Measurements from ENCODE around the gene ERBB4. TPM values are rescaled to one million over a fixed set of nuclear protein-coding genes. Genes with fewer than 3 reads are reported as not detected.
"Not testable (repeated sequence)": the region's sequence is repeated elsewhere in the genome, so short reads cannot be mapped to it uniquely, and the experiment has no call there.

Gene ERBB4
- total and polyA plus RNA-seq, 9 donors, result 0.08 to 22.3 (median 1.2) TPM

- Histone ChIP-seq H3K4me3 (no peak overlapping the region), H3K27ac (no peak overlapping the region), H3K9me3 (no peaks in the 10 kb centered on the region), H3K36me3 (no peaks in the 10 kb centered on the region), H3K27me3 (no peaks in the 10 kb centered on the region), H3K4me1 (ENCODE audit: insufficient read depth) (no peaks in the 10 kb centered on the region)
- DNase-seq, result no peak
- intact Hi-C loops (cut with DNase I), result no loop called here
- TF ChIP-seq EP300 (IDR thresholded peaks at IDR 0.05) (no peak), CTCF (IDR thresholded peaks at IDR 0.05) (no peak), POLR2A (IDR thresholded peaks at IDR 0.05) (no peak)
- WGBS, 3 donors, result 35 to 41% (median 40%) methylated on average over 7 of the region's 7 CpGs
Measured at GRCh38 chr2:212109792-212110680, 428.6 kb downstream of the ERBB4 start.

DNA sequence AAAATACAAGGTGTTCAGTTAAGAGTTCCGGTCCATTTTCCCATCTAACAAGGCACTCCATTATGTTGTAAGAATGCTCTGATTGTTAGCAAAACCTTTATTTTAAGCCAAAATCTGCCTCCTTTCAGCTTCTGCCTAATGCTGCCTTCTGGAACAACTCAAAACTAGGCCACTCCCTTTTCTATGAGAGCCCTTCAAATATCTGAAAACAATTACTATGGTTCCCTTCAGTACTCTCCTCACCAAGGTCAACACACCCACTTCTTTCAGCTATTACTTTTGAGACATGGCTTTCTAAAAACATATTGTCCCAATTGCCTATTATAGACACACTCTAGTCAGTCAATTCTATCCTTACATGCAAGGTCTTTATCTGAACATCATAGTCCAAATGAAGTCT lies 429.4 kb downstream of the ERBB4 start:
- intact Hi-C loops (cut with DNase I), result no loop called here
- WGBS, 3 donors, result 63 to 87% (median 77%) methylated on average over 1 of the region's 1 CpG
- H3K36me3 ChIP-seq, result no peaks in the 10 kb centered on the region
- H3K27ac ChIP-seq, result no peak overlapping the region
- H3K4me1 ChIP-seq (ENCODE audit: insufficient read depth), result no peaks in the 10 kb centered on the region
- H3K9me3 ChIP-seq, result no peaks in the 10 kb centered on the region
- H3K27me3 ChIP-seq, result no peaks in the 10 kb centered on the region
- no peak for DNase-seq
- H3K4me3 ChIP-seq, result no peak overlapping the region
- TF ChIP-seq EP300 (IDR thresholded peaks at IDR 0.05), result no peak
- no peak for TF ChIP-seq CTCF (IDR thresholded peaks at IDR 0.05)
- no peak for TF ChIP-seq POLR2A (IDR thresholded peaks at IDR 0.05)

DNA sequence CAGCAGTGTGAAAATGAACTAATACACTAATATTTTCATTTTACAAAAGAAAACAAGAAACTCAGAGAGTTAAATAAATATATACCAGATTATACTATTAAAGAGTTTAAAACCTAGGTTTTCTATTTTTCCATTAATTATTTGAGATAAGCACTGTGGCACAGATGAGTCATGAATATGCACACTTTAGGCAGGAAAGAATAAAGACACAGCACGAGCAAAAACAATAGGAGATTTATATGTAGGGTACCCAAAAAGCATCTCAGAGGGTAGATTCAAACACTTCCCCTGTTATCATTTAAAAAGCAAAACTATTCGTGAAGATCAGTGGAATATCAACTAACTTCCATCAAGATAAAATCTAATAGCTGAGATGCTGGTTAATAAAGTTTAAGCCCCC lies 430.6 kb downstream of the ERBB4 start:
- Histone ChIP-seq H3K4me1 (ENCODE audit: insufficient read depth) (no peaks in the 10 kb centered on the region), H3K36me3 (no peaks in the 10 kb centered on the region), H3K9me3 (no peaks in the 10 kb centered on the region), H3K4me3 (no peak overlapping the region), H3K27me3 (no peaks in the 10 kb centered on the region), H3K27ac (no peak overlapping the region)
- no peak for DNase-seq
- no peak for TF ChIP-seq POLR2A (IDR thresholded peaks at IDR 0.05)
- intact Hi-C loops (cut with DNase I), result no loop called here
- WGBS, 3 donors, result 46 to 49% (median 48%) methylated on average over 2 of the region's 2 CpGs

DNA sequence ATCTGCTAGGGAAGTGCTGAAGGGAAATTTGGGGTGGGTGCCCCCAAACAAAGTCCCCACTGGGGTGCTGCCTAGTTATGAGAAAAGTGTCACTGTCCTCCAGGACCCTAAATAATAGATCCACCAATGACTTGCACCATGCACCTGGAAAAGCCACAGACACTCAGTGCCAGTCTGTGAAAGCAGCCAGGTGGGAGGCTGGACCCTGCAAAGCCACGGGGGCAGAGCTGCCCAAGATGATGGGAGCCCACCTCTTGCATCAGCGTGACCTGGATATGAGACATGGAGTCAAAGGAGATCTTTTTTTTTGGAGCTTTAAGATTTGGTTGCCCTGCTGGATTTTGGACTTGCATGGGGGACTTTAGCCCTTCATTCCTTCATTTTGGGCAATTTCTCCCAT lies 431.6 kb downstream of the ERBB4 start:
- TF ChIP-seq POLR2A (IDR thresholded peaks at IDR 0.05) (no peak), CTCF (IDR thresholded peaks at IDR 0.05) (no peak), EP300 (IDR thresholded peaks at IDR 0.05) (no peak)
- WGBS, 3 donors, result 69 to 89% (median 82%) methylated on average over 2 of the region's 2 CpGs
- Histone ChIP-seq H3K4me3 (no peak overlapping the region), H3K27ac (no peak overlapping the region), H3K9me3 (no peaks in the 10 kb centered on the region), H3K27me3 (no peaks in the 10 kb centered on the region), H3K4me1 (ENCODE audit: insufficient read depth) (no peaks in the 10 kb centered on the region), H3K36me3 (no peaks in the 10 kb centered on the region)
- DNase-seq, result no peak
- intact Hi-C loops (cut with DNase I), result no loop called here

DNA sequence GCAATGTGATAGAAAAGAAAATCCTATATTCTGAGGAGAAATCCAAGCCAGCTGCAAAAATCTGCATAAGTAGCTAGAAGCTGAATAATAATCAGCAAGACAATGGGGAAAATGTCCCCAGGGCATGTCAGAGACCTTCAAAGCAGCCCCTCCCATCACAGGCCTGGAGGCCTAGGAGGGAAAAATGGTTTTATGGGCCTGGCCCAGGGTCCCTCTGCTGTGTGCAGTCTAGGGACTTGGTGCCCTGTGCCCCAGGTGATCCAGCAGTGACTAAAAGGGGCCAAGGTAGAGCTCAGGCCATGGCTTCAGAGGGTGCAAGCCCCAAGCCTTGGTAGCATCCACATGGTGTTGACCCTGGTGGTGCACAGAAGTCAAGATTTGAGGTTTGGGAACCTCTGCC lies 432.1 kb downstream of the ERBB4 start:
- DNase-seq; intact Hi-C loops (cut with DNase I); H3K36me3 ChIP-seq; H3K4me3 ChIP-seq; H3K27ac ChIP-seq; H3K4me1 ChIP-seq (ENCODE audit: insufficient read depth); H3K9me3 ChIP-seq; H3K27me3 ChIP-seq: not testable (repeated sequence)

Measured in ovary (tissue), 9 donors.